Retina (tissue), 1 donor: ENCODE results near the gene ITPR2.
"Not testable (repeated sequence)": the region's sequence is repeated elsewhere in the genome, so short reads cannot be mapped to it uniquely, and the experiment has no call there.

Experiments used
- DNase-seq: peaks from one replicate; pipeline ENCODE4 v3.0.0-alpha.2; 2016

ITPR2 gene

DNA sequence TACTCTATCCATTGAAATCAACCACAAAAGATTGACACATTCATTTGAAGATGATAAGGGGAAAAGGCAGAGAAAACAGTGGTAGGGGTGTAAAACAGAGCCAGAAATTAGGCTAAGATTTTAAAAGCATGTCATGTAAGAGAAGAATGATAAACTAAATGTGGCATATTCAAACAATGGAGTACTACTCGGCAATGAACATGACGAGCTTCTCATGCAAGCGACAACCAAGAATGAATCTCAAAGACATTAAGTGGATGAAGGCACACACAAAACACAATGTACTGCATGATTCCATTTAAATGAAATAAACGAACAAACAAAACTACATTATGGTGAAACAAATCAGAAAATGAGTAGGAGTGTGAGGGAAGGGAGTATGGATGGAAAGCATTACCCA is 134.8 kb downstream of the ITPR2 start:
- no peak for DNase-seq

DNA sequence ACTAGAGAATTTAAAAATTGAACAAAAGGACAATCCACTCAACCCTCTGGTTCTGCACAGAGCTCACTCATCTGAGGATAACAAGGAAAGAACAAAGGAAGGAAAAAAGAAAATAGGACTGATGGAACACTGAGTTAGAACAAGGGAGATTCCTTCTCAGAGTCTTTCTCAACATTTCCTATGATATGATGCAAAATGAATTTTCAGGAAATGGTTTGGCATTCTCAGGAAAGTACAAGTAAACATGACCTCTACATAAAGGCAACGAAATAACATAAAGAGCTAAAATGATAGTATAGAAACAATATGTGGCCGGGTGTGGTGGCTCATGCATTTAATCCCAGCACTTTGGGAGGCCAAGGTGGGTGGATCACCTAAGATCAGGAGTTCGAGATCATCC is 135.8 kb downstream of the ITPR2 start:
- DNase-seq: no peak

DNA sequence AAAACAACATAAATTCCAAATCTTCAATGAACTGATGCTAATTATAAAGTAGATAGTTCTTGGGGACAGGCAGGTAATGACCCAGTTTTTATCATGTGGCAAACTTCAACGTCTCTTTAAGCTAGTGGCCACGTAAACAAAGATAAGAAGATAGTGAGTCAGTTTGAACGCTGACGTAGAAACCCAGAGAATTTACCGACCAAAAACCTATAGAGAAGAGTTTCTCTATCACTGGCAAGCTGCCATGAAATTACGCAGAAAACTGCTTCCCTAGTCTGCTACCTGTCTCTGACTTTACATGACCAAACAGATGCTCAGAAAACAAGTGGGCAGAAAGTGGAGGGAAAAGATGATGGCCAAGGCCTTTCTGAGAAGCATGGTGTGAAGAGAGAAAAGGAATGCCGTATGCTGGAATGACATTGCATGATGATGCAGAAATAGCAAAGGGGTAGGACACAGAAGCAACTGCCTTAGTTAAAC is 136.3 kb downstream of the ITPR2 start:
- no peak for DNase-seq

DNA sequence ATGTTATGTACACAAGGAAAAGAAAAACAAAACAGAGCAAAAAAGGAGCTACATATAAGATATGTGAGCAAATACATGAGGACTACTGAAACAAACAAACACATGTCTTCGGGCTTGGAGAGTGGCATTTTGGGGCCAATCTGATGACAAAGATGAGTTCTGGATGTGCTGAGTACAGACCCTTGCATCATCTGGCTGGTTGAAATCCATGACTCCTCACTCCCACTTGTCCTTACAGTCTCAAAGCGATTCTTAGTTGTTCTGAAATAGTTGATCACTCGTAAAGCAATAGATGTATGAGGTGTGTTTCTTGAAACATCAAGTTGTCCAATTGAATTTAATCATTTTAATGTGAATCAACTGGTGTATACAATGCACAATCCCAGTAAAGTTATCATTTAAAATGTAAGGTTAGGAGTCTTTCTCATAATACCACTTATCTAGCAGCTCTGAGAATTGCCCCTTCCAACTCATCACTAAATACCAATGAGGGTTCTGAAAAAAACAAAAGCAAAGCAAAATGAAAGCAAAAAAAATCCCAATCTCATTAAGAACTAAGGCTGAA is 136.9 kb downstream of the ITPR2 start:
- no peak for DNase-seq

DNA sequence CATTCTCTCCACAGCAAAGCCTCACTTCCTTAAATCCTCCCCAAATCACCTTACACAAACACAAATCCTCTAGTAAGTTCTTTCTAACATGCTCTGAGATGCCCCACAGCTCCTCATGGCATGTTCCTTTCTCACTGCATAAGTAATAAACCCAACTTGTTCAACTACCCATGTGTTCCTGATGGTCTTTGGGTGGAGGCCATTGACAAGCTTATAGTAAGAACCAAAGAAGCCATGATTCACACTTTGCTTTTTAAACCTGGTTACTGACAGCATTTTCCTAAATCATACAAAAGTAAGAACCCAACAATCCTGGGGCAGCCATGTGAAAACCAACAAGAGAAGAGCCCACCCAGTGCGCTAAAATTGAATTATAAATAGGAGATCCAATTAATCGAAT is 138.6 kb downstream of the ITPR2 start:
- no peak for DNase-seq

DNA sequence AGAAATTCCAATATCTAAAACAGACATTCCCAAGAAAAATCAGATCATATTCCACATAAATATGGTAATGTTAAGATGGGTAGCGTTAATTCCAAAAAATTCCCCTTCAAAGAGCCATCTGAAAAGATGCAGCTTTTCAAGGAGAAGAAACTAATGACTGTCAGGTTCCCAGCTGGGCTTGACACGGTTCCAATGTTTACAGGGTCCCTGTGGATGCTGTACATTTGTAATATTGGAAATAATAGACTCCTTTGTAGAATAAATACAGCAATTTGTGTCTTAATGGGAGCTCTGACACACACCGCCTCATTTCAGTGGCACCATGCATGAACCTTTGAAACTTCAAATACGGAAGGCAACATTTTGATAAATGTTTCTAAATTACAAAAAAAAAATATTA is 140.6 kb downstream of the ITPR2 start:
- no peak for DNase-seq

DNA sequence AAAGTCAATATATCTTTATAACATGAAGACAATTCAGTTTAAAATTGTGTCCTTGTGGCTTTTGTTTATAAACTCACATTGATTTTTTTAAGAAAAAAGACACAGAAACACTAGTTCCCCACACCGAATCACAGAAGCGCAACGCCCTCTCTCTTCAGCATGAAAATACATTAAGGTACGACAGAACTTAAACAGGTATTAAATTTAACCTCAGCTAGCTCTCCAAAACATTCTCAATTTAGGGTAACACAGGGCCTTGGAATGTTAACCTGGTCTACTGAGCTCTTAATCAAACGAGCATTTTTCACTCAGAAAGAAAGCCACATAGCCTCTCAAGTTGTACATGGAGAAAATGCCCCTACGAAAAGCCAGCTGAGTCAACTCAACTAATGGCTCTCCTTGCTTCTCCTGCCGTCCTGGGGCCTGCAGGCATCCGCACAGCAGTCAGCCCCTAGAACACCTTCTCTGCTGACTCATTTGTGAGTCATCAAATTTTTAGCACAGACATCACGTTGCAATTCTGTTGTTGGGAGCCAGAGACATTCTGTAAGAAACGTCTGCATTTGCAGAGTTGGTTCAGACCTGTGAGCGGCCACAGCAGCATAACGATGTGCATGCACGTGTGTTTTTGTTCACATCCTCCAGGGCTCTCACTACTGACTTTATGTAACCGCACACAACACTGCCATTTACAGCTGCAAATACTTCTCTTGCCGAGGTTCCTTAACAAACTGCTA is 141.6 kb downstream of the ITPR2 start:
- no peak for DNase-seq

DNA sequence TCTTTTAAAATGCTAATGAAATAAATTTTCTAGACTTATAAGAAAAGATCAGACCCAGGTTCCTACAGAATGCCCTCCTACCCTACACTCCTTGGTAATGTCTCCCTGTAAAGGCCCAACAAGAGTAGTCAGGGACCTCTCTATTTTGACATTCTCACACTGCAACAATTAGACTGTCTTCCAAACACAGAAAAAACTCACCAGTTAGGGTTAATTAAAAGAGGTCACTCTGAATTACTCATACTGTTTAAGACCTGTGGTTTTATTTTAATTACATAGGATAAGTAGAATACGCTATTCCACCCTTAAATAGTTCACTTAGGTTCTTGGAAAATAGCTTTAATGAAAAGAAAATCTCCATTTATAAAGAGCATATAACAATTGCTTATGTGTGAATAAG is 142.4 kb downstream of the ITPR2 start:
- no peak for DNase-seq

DNA sequence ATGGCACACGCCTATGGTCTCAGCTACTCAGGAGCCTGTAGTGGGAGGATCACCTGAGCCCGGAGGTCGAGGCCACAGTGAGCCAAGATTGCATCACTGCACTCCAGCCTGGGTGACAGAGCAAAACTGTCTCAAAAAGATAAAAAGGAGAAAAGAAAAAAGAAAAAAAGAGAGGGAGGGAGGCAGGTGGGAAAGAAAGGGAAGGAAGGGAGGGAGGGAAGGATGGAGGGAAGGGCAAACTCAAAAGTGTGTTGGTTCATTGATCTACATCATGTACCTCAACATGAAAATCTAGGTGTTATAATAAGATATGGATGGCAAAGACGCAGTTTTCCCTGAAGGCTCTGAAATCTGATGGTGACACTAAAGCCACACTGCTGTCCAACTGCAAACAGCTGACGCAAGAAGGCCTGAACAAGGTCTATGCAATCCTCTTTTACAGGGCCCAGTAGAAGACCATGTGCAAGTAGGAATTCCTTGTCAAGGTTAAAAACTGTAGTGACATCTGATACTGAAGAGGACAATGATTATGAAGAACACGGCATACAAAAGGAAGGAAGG is 143.6 kb downstream of the ITPR2 start:
- no peak for DNase-seq

DNA sequence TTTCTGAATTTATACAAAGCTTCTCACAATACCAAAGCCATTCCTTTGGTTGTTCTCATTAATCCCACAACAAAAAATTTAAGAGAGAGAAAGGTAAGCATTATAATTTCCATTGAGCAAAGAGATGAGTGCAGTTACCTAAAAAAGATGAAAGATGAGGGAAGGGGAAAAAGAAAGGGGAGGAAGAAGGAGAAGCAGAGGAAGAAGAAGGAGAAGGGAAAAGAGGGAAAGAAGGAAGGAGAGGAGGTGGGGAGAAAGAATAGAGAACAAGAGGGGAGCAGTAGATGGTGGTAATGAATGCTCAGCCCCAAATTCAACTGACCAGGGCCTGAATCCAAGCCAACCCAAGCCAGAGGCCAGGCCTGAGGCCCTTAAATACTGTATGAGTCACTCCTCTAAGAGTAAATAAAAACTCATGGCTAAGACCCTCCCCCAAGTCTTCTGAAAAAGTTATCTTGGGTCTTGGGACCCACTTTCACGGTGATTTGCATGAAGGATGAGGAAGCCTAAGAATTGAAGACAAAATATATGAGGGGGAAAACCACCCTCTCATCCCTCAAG is 144.6 kb downstream of the ITPR2 start:
- no peak for DNase-seq

DNA sequence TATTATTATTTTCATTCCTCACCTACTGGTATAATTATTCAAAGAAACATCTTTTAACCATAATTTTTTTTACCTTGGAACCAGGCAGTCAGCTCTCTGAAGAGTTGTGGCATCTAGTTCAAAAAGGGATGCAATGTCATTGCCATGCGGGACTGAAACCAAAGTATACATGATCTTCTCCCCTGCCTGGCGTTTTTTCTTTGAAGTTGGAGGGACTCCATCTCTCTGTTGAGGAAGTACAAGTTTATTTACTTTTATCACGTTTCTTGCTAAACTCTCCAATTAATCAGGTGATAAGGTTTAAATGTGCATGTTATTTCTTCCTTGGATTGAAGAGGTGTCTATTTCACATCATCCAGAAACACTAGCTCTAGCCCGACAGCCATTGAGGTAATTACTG is 146.6 kb downstream of the ITPR2 start:
- DNase-seq: no peak

DNA sequence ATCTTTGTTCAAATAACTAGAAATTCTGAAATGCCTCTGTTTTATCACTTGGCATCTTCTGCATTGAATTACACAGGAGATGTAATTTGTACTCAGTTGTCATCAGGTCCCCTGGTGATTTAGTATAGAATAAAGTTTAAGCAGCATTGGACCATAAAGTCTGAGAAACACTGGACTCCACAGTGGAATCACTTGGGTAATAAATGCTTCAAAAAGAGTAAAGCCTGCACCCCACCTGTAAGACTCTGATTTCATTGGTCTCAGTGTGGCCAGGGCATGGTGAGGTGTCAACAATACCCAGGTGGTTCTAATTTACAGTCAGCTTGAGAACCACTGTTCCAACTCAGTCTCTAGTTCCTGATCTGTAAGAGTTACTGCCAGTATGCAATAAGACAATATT is 148.9 kb downstream of the ITPR2 start:
- DNase-seq: no peak

DNA sequence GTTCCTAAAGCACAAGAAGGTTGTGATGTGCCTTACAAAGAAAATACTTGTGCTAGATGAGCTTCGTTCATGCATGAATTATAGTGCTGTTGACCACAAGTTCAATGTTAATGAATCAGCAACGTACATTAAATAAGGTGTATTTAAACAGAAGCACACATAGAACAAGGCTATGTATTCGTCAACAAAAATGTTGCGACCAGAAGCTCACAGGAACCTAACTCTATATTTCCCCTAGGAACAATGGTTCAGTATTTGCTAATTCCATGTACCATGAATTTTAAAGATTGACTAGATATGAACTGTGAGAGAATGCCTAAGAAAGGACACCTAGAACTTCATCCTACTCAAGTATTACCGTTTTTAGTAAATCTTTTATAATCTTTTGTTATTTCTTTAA is 149.6 kb downstream of the ITPR2 start:
- no peak for DNase-seq

DNA sequence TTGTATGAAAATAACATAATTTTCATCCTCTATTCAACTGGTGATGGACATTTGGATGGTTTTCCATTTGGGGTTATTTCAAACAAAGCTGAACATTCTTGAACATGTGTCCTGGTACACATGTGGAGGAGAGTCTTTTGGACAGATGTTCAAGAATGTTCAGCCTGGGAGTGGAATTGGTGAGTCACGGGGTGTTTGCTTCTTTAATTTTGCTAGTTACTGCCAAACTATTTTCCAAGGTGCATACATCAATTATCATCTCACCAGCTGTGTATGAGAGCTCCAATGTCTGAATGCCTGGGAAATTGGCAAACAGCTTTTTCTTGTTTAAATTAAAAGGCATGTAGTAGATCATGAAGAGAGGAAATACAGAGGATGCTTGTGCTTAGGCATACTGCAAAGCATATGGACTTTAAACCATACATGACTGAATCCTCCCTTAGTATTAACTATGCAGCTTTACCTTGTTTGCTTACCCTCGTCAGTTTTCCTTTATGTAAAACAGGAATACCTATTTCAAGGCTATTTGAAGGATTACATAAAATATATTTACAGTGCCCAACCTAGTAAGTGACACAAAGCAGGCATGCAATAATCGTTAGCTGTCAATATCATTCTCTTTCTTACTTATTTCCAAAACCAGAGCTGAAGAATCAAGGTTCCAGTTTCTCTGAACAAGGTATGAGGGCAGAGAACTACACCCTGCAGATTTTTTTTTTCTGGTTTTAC is 152.1 kb downstream of the ITPR2 start:
- no peak for DNase-seq

DNA sequence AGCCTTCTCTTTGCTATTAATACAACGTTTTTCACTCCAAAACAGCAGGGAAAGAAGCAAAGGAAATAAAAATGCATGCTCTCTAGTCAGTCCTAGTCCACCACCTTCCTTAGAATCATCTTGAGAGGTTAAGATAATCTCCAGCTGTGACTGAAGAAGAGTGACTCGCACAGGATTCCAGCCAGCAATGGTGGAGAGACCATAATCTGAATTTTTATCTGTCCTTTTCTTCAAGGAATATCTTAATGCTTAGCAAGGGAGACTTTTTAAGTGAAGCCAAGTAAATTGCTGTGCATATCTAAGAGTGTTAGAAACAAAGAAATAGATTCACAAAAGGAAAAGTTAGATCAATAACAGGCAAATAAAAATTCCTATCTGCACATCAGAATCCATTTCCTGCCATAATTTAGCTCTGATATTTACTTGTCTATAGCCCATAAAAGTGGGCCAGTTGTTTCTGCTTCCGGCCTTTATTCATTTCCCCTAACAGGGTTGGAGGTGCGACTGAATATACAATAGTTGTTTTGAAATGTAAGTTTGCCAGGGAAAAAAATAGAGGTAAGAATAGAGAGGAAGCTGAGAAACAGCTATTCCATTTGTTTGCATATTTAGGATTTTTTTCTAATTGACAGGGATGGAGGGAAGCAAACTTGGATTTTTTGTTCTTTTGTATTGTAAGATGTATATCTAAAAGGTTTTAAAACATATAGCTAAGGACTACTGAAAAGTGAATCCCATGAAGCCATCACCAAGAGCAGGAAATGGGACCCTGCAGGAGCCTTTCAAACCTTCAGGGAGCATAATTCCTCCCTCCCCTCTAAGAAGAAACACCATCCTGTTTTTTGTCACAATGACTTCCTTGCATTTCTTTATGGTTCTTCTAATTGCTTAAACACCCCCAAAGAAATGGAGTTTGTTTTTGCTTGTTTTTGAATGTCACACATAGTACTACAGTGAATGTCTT is 154.0 kb downstream of the ITPR2 start:
- DNase-seq: no peak

DNA sequence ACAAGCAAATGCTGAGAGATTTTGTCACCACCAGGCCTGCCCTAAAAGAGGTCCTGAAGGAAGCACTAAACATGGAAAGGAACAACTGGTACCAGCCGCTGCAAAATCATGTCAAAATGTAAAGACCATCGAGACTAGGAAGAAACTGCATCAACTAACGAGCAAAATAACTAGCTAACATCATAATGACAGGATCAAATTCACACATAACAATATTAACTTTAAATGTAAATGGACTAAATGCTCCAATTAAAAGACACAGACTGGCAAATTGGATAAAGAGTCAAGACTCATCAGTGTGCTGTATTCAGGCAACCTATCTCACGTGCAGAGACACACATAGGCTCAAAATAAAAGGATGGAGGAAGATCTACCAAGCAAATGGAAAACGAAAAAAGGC is 161.5 kb downstream of the ITPR2 start:
- DNase-seq: not testable (repeated sequence)

DNA sequence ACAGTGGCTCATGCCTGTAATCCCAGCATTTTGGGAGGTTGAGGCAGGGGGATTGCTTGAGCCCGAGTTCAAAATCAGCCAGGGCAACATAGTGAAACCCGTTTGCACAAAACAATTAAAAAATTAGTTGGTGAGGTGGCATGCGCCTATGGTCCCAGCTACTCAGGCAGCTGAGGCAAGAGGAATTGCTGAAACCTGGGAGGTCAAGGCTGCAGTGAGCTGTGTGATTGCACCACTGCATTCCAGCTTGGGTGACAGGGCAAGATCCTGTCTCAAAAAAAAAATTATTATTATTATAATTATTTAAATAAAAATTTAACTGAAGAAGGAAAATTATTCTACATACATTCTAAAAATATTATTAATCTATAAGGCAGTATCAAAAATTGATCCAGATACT is 164.1 kb downstream of the ITPR2 start:
- DNase-seq: no peak

DNA sequence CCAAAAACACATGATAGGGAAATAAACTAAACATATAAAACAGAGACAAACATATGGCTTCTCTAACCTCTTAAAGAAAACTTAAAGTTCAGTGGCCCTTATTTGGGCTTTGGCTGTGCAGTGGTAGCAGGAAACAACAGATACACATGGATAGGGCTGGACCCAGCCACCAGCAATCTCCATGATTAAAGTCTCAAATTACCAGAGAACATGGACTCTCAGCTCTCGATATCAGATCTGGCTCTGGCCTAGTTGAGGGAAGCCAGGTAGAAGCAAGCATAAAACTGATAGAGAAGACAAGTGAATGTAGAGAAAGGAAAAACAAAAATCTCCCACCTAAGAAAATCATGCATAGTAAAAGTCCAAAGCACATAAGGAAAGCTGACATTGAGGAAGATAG is 164.8 kb downstream of the ITPR2 start:
- no peak for DNase-seq

DNA sequence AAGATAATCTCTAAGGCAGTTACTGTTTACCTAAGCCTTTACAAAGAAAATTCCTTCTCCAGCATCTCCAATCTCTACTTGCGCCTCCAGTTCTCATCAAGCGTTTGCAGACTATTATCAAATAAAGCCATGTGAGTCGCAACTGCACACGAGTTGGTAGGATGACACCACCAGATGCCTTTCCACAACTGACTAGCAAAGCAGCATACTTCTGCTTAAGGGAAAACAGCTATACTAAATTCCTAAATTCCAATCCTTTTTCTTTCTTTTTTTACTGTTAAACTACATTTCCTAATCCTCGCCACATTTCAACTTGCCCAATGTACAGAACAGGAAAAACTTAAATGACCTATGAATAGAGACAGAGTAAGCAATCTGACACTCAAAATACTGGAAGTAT is 166.7 kb downstream of the ITPR2 start:
- DNase-seq: no peak

DNA sequence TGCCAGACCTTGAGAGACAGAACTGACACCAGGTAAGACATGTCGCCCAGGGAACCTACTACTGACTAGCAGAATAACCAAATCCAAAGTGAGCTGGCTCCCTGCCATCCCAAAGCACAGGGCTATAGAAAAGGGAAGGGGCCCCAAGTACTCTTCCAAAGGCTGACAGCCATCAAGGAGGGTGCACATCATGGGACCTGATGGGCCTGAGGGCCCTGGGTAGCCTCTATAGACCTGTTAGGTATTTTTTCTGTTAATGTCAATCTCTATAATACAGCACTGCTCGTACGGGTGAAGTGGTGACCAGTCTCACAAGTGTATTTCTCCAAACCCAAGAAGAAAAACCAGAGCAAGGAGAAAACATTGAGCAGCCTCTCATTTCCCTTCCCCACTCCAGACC is 171.6 kb downstream of the ITPR2 start:
- DNase-seq: no peak

DNA sequence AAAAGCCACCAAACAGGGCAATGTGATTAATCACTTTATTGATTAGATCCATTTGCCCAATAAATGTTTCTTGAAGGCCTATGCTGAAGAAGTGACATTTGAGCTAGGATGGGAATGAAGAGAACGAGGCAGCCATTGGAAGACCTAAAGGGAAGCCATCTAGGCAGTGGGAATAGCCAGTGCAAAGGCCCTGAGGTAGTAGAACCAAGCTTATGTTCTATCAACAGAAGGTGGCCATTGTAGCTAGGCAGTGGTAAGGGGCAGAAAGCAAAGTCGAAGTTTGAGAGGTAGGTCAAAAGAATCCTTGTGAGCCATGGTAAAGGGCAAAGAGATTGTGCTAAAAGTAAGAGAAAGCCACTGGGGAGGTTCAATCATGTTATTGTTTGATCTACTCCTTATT is 173.1 kb downstream of the ITPR2 start:
- no peak for DNase-seq

DNA sequence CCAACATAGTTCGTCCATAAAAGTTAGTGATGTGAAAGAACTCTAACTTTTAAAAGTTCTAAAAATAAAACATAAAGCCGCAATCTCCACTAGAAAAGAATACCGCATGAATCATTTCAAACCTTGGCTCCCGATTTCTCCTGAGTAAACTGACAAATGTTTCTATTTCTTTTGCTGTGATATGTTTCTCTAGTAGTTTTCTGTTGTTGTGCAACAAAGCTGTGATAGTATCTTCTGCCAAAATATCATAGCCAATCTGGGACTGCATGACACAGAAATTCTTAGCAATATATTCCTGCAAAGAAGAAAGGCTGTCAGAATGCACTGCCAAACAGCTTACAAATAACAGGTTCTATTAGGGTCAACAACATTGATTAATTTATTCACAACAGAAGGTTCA is 174.0 kb downstream of the ITPR2 start:
- DNase-seq: no peak
